Kidney epithelial cell (primary cell): ENCODE data around the gene CHD5. TPM values are rescaled to one million over a fixed set of nuclear protein-coding genes. Genes with fewer than 3 reads are reported as not detected.

ENCODE experiments used
- DNase-seq: peaks from one replicate; pipeline ENCODE4 v3.0.0-alpha.2; 2010; ENCODE audit warnings: low read depth
- H3K27me3 ChIP-seq: 2 replicates; pipeline ENCODE4 v1.6.0; 2011; ENCODE audit warnings: low read length; ENCODE audit not compliant: control insufficient read depth, insufficient read depth
- H3K36me3 ChIP-seq: 2 replicates; pipeline ENCODE4 v1.5.1; 2011; ENCODE audit warnings: low read length; ENCODE audit not compliant: control insufficient read depth, insufficient read depth
- H3K4me3 ChIP-seq: 2 replicates; pipeline ENCODE4 v1.5.1; 2011; ENCODE audit warnings: low read depth, mild to moderate bottlenecking, control low read depth, low read length
- CTCF ChIP-seq: IDR thresholded peaks from 2 replicates; pipeline ENCODE4 v1.5.1; 2011; ENCODE audit warnings: mild to moderate bottlenecking, moderate library complexity, low read length, control low read depth, inconsistent platforms; ENCODE audit not compliant: insufficient read depth, poor library complexity, severe bottlenecking
- total RNA-seq: library from RNA; depleted of rRNA; stranded (reverse); fragments of >200 nt; gene quantifications from 2 replicates; pipeline ENCODE4 v1.2.3, GENCODE V29; 2015

Gene CHD5
- total RNA-seq, 1 donor from 2014 or later, result 0.08 TPM

DNA sequence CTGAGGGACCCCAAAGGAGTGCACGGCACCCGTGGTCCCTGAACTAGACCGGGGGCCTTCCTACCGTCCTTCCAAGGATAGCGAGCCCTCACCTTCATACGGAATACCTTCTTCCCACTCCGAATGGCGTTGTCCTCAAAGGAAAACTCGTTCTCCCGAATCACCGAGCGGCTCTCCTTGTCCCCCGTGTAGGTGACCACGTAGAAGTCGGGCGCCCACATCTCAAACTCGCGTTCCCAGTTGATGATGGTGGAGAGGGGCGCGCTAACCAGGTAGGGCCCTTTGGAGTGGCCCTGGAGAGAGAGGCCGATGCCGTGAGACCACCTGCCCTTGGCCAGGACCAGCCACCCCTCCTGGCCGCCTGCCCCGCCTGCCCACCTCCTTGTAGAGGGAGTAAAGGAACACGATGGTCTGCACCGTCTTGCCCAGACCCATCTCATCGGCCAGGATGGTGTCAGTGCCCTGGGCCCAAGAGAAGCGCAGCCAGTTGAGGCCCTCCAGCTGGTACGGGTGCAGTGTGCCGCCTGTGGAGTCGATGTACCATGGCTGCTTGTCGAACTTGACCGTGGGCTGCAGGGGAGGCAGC is 38.0 kb downstream of the CHD5 start:
- TF ChIP-seq CTCF, result no peak
- Histone ChIP-seq H3K4me3 (no peak overlapping the region), H3K36me3 (no peaks in the 10 kb centered on the region), H3K27me3 (peaks cover 30% of the 10 kb centered on the region)
- no peak for DNase-seq

- no peak for DNase-seq
- Histone ChIP-seq H3K4me3 (no peak overlapping the region), H3K27me3 (peaks cover 30% of the 10 kb centered on the region), H3K36me3 (no peaks in the 10 kb centered on the region)
- TF ChIP-seq CTCF, result no peak
Measured at GRCh38 chr1:6141592-6141991, 38.5 kb downstream of the CHD5 start.

DNA sequence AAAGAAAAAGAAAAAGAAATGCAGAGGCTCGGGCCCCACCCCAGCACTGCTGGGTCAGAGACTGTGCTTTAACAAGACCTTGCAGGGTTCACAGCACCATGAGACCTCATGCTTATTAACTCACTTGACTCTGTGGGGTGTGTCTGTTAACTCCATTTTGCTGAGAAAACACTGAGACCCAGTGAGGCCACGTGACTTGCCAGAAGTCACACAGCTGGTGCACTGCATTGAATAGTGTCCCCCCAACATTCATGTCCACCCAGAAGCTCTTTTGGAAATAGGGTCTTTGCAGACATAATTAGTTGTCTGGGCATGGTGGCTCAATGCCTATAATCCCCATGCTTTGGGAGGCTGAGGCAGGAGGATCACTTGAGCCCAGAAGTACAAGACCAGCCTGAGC is 39.7 kb downstream of the CHD5 start:
- Histone ChIP-seq H3K4me3 (no peak overlapping the region), H3K36me3 (no peaks in the 10 kb centered on the region), H3K27me3 (peaks cover 21% of the 10 kb centered on the region)
- no peak for TF ChIP-seq CTCF
- no peak for DNase-seq

- no peak for TF ChIP-seq CTCF
Measured at GRCh38 chr1:6137758-6138157, 42.4 kb downstream of the CHD5 start.

DNA sequence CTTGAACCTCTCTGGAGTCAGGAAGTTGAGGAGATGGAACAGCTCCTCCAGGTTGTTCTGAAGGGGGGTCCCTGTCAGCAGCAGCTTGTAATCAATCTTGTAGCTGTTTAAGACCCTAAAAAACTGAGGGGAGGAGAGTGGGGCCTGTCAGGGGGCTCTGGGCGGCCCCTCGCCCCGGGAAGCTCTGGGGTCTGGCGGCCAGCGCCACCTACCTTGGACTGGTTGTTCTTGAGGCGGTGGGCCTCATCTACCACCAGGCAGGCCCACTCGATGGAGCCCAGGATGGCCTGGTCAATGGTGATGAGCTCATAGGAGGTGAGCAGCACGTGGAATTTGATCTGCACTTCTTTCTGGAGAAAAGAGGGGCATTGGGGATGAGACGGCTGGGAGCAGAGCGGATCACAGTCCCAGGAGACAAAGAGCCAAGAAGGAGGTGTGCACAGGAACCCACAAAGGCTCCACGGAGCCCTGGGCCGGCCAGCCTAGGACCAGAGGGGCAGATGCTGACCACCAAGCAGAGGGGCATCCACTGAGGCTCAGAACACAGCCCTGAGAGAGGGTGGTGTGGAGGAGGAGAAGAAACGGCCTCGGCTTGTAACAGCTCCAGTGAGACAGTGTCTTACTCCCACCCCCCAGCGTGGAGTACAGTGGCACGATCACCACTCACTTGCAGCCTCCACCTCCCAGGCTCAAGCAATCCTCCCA is 43.5 kb downstream of the CHD5 start:
- Histone ChIP-seq H3K36me3 (no peaks in the 10 kb centered on the region), H3K4me3 (no peak overlapping the region), H3K27me3 (peaks cover 6% of the 10 kb centered on the region)
- TF ChIP-seq CTCF, result no peak
- no peak for DNase-seq

More at GRCh38 chr1:6137758-6138157, 42.4 kb downstream of the CHD5 start:
- Histone ChIP-seq H3K4me3 (no peak overlapping the region), H3K27me3 (peaks cover 6% of the 10 kb centered on the region), H3K36me3 (no peaks in the 10 kb centered on the region)
- no peak for DNase-seq
